Stimulated activated CD4-positive, alpha-beta T cell treated with anti-CD3 and anti-CD28 coated beads, Interleukin-12 subunit alpha, Interleukin-12 subunit beta, amount 100 ng/mL, for 4 hours (primary cell): ENCODE results near the gene CACUL1.

Source experiments
- DNase-seq: peaks from one replicate; pipeline ENCODE4 v3.0.0-alpha.2; 2020

The CACUL1 gene

DNA sequence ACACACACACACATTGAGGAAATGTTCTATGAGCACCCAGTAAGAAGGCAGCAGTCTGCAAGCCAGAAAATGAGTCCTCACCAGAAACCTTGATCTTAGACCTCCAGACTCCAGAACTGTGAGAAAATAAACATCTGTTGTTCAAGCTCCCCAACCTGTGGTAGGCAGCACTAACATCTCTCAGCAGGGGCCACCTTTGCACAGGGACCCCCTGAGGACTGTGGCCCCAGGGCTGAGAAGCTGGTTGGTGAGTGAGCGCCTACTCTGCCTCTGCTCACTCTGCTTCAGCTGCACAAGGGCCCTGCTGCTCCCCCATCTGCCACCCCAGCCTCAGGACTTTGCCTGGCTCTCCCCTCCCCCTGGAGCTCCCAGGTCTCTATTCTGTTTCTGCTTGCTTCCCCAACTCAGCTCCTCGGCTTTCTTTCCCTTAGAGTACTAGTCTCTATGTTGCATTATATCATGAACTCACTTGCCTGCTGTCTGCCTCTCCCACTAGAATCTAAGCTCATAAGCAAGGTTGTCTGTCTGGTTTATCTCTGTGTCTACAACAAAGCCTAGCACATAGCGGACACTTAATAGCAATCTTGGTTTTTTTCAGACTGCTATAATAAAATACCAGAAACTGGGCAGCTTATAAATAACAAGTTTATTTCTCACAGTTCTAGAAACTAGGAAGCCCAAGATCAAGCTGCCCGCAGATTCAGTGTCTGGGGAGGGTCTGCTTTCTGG, 118.9 kb downstream of the CACUL1 start:
- no peak for DNase-seq

DNA sequence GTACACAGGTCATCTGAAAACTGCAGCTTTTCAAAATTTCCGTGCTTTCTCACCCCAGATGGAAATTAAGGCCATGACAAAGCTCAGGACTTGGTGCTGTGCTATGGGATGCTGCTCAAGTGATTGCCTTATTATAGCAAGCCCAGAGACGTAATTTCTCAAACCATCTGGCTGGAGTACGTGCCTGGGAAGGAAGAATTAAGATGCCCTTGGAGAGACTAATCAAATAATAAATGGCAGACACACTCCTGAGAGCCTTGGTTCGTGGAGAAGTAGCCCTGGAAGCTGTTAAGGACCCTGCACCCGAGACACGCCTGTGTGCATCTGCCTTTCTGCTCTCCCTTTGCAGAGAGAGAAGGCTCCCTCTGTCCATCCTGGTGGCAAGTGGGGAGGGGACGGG, 121.0 kb downstream of the CACUL1 start:
- no peak for DNase-seq

DNA sequence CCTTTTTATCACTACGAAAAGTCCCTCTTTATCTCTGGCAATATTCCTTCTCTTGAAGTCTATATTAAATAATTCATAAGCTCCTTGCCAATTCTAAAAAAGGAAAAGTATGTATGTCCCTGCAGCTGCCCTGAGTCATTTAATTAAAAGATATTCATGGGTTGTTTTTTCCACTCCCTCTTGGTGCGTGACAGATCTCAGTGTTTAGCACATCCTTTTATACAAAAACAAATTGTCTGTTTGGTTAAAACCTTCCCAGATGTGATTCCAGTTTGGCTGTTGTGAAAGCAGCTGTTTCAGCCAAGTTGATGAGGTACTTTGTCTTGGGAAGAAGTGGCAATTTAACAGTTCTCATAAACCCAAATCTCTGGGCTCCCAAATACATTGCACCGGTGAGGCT, 125.6 kb downstream of the CACUL1 start:
- DNase-seq = no peak

DNA sequence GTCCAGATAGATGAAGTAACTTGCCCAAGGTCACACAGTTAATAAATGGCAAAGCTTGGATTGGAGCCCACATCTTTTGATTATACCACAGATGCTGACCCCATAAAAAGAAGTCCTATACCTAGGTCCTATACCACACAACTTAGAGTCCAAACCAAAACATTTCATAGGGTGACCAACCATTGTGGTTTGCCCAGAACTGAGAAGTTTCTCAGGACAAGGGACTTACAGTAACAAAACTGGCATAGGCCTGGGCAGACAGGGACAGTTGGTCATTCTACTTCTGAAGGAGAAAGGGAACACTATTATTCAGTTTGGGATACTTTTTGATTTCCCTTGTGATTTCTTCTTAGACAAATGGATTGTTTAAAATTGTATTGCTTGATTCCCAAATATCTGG, 126.4 kb downstream of the CACUL1 start:
- DNase-seq = no peak

DNA sequence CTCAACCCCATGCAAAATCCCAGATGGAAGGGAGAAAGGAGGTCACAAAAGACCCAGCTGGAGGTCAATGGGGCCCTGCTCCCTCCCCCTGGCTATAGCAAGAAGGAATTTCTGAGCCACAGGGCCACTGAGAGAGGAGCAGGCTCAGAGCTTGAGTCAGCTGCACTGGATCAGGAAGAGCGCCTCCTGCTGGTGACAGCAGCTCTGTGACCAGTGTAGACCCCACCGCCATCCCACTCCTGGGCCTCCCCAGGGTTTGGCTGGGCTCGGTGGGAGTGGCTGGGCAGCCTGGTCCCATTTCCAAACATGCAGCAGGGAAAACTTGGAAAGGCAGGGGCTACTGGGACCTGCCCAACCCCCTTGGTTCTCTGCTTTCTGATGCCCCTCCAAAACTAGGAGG, 127.8 kb downstream of the CACUL1 start:
- DNase-seq = no peak
